HepG2 (cell line): Measurements from ENCODE around the gene DDX54.

Experiments used
- KDM4B ChIP-seq: sonication (generic); formaldehyde crosslinking; IDR thresholded peaks from 2 replicates; pipeline ENCODE4 v1.4.0; 2020; ENCODE audit warnings: missing genetic modification reagents
- NFIC ChIP-seq: IDR thresholded peaks from 2 replicates; pipeline ENCODE4 v1.6.1; 2012; ENCODE audit warnings: mild to moderate bottlenecking, low read length, inconsistent platforms
- POLR2G ChIP-seq: fragments of 200-400 bp; formaldehyde crosslinking; IDR thresholded peaks from 2 replicates; pipeline ENCODE4 v1.6.1; 2018; ENCODE audit warnings: mild to moderate bottlenecking, low read depth, low read length, moderate library complexity
- SKI ChIP-seq: fragments of 450-650 bp; IDR thresholded peaks from one replicate; pipeline ENCODE4 v1.6.1; 2018; ENCODE audit warnings: mild to moderate bottlenecking; ENCODE audit not compliant: partially characterized antibody
- SMAD1 ChIP-seq: sonication (generic); formaldehyde crosslinking; IDR thresholded peaks from 2 replicates; pipeline ENCODE4 v1.4.0; 2020; ENCODE audit warnings: missing genetic modification reagents, low read depth, mild to moderate bottlenecking, borderline replicate concordance
- XBP1 ChIP-seq: sonication (generic); formaldehyde crosslinking; IDR thresholded peaks from 2 replicates; pipeline ENCODE4 v1.5.0; 2020; ENCODE audit warnings: missing genetic modification reagents
- ZNF256 ChIP-seq: sonication (generic); formaldehyde crosslinking; conservative IDR thresholded peaks from 2 replicates; pipeline ENCODE4 v1.4.0; 2020; ENCODE audit warnings: missing genetic modification reagents
- ZNF317 ChIP-seq: sonication (generic); formaldehyde crosslinking; IDR thresholded peaks from 2 replicates; pipeline ENCODE4 v1.5.0; 2020; ENCODE audit warnings: mild to moderate bottlenecking, missing genetic modification reagents
- ZNF878 ChIP-seq: sonication (generic); formaldehyde crosslinking; IDR thresholded peaks from 2 replicates; pipeline ENCODE4 v1.8.1; 2023; ENCODE audit warnings: mild to moderate bottlenecking, missing genetic modification reagents, moderate library complexity
- TF ChIP-seq, protein P1 (sequence below): sonication (generic); formaldehyde crosslinking; IDR thresholded peaks from 2 replicates; pipeline ENCODE4 v1.4.0; 2020; ENCODE audit warnings: missing genetic modification reagents
- TF ChIP-seq, protein P2 (sequence below): sonication (generic); formaldehyde crosslinking; IDR thresholded peaks from 2 replicates; pipeline ENCODE4 v1.4.0; 2020; ENCODE audit warnings: low read depth, missing genetic modification reagents
- TF ChIP-seq, protein P3 (sequence below): sonication (generic); formaldehyde crosslinking; IDR thresholded peaks from 2 replicates; pipeline ENCODE4 v1.5.0; 2020; ENCODE audit warnings: mild to moderate bottlenecking, missing genetic modification reagents, moderate library complexity
- TF ChIP-seq, protein P4 (sequence below): IDR thresholded peaks from 2 replicates; pipeline ENCODE4 v1.6.1; 2016; ENCODE audit warnings: low read depth
- TF ChIP-seq, protein P5 (sequence below): sonication (generic); formaldehyde crosslinking; IDR thresholded peaks from 2 replicates; pipeline ENCODE4 v1.4.0; 2020; ENCODE audit warnings: mild to moderate bottlenecking, missing genetic modification reagents

DNA sequence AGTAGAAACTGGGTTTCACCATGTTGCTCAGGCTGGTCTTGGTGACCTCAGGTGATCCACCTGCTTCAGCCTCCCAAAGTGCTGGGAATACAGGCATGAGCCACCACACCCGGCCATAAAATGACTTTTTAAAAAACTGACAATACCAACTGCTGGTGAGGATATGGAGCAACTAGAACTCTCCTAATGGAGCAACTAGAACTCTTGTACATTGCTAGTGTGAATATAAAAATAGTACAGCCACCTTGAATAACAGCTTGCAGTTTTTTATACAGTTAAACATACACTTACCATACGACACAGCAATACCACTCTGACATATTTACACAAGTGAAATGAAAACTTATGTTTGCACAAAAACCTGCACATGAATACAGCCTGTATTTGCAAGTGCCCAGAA is 38.3 kb downstream of the DDX54 start:
- no peak for TF ChIP-seq ZNF256 (CRISPR knock-in tag)
- TF ChIP-seq, protein P1, sequence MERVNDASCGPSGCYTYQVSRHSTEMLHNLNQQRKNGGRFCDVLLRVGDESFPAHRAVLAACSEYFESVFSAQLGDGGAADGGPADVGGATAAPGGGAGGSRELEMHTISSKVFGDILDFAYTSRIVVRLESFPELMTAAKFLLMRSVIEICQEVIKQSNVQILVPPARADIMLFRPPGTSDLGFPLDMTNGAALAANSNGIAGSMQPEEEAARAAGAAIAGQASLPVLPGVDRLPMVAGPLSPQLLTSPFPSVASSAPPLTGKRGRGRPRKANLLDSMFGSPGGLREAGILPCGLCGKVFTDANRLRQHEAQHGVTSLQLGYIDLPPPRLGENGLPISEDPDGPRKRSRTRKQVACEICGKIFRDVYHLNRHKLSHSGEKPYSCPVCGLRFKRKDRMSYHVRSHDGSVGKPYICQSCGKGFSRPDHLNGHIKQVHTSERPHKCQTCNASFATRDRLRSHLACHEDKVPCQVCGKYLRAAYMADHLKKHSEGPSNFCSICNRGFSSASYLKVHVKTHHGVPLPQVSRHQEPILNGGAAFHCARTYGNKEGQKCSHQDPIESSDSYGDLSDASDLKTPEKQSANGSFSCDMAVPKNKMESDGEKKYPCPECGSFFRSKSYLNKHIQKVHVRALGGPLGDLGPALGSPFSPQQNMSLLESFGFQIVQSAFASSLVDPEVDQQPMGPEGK (CRISPR knock-in tag): no peak
- TF ChIP-seq, protein P2, sequence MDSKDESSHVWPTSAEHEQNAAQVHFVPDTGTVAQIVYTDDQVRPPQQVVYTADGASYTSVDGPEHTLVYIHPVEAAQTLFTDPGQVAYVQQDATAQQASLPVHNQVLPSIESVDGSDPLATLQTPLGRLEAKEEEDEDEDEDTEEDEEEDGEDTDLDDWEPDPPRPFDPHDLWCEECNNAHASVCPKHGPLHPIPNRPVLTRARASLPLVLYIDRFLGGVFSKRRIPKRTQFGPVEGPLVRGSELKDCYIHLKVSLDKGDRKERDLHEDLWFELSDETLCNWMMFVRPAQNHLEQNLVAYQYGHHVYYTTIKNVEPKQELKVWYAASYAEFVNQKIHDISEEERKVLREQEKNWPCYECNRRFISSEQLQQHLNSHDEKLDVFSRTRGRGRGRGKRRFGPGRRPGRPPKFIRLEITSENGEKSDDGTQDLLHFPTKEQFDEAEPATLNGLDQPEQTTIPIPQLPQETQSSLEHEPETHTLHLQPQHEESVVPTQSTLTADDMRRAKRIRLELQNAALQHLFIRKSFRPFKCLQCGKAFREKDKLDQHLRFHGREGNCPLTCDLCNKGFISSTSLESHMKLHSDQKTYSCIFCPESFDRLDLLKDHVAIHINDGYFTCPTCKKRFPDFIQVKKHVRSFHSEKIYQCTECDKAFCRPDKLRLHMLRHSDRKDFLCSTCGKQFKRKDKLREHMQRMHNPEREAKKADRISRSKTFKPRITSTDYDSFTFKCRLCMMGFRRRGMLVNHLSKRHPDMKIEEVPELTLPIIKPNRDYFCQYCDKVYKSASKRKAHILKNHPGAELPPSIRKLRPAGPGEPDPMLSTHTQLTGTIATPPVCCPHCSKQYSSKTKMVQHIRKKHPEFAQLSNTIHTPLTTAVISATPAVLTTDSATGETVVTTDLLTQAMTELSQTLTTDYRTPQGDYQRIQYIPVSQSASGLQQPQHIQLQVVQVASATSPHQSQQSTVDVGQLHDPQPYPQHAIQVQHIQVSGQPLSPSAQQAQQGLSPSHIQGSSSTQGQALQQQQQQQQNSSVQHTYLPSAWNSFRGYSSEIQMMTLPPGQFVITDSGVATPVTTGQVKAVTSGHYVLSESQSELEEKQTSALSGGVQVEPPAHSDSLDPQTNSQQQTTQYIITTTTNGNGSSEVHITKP: no peak
- no peak for TF ChIP-seq NFIC
- no peak for TF ChIP-seq ZNF878
- no peak for TF ChIP-seq ZNF317 (CRISPR knock-in tag)
- no peak for TF ChIP-seq KDM4B (CRISPR knock-in tag)
- TF ChIP-seq, protein P3, sequence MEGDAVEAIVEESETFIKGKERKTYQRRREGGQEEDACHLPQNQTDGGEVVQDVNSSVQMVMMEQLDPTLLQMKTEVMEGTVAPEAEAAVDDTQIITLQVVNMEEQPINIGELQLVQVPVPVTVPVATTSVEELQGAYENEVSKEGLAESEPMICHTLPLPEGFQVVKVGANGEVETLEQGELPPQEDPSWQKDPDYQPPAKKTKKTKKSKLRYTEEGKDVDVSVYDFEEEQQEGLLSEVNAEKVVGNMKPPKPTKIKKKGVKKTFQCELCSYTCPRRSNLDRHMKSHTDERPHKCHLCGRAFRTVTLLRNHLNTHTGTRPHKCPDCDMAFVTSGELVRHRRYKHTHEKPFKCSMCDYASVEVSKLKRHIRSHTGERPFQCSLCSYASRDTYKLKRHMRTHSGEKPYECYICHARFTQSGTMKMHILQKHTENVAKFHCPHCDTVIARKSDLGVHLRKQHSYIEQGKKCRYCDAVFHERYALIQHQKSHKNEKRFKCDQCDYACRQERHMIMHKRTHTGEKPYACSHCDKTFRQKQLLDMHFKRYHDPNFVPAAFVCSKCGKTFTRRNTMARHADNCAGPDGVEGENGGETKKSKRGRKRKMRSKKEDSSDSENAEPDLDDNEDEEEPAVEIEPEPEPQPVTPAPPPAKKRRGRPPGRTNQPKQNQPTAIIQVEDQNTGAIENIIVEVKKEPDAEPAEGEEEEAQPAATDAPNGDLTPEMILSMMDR (CRISPR knock-in tag): no peak
- TF ChIP-seq, protein P4, sequence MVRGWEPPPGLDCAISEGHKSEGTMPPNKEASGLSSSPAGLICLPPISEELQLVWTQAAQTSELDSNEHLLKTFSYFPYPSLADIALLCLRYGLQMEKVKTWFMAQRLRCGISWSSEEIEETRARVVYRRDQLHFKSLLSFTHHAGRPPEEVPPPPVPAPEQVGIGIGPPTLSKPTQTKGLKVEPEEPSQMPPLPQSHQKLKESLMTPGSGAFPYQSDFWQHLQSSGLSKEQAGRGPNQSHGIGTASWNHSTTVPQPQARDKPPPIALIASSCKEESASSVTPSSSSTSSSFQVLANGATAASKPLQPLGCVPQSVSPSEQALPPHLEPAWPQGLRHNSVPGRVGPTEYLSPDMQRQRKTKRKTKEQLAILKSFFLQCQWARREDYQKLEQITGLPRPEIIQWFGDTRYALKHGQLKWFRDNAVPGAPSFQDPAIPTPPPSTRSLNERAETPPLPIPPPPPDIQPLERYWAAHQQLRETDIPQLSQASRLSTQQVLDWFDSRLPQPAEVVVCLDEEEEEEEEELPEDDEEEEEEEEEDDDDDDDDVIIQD (CRISPR knock-in tag): no peak
- no peak for TF ChIP-seq XBP1 (CRISPR knock-in tag)
- TF ChIP-seq, protein P5, sequence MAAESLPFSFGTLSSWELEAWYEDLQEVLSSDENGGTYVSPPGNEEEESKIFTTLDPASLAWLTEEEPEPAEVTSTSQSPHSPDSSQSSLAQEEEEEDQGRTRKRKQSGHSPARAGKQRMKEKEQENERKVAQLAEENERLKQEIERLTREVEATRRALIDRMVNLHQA: no peak
- no peak for TF ChIP-seq POLR2G
- TF ChIP-seq SKI: no peak
- TF ChIP-seq SMAD1 (CRISPR knock-in tag): no peak
